Measurements from ENCODE around the gene CRK. TPM values are rescaled to one million over a fixed set of nuclear protein-coding genes. Genes with fewer than 3 reads are reported as not detected.
A peak's percentile ranks its signal among the peaks of the same experiment; 100 is the strongest.

Gene CRK
- polyA plus RNA-seq, 3 donors, result 22.3 to 28.0 (median 26.5) TPM

DNA sequence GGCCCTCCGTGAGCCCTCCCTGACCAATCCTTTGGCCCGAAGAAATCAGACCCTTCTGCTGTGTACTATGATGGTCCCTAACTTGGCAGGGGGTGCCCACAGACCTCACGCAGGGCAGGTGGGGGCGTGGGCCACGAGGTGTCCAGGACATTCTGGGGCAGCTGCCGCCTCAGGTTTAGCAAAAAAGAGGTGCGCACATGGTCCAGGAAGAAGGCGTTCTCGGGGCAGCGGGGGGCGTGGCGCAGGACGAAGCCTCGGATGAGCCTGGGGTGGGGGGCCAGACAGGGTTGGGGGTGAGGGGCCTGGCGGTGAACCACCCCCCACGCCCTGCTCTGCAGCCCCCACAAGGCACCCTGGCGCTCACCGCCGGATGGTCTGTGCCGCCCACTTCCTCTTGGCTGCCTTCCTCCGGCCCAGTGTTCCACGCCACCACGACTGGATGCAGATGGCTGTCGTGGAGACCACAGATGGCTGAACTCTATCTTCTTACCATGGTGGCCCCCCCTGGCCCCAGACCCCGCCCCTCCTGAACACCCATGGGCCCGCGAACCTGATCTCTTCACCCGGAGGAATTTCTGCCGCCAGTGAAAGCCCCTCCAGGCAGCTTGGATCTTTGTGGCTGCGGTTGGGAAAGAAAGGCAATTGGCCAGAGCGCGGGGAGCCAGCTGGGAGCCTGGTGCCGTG lies 14.2 kb upstream of the CRK start:
- Mint-ChIP-seq H3K4me3 (peak overlapping the region in 1 of 2 donors; percentile 35), H3K9me3 (peaks cover 0 to 10% (median 8%) of the 10 kb centered on the region in 7 donors), H3K27me3 (ENCODE audit: low read depth in 3 of 3) (peaks cover 30 to 72% (median 50%) of the 10 kb centered on the region in 3 donors), H3K4me1 (peaks cover 30% of the 10 kb centered on the region), H3K36me3 (peaks cover 18 to 19% of the 10 kb centered on the region in 2 donors), H3K27ac (peak overlapping the region in 1 of 7 donors; percentile 55)
- no peak overlapping the region for H2AFZ ChIP-seq (ENCODE audit: insufficient read depth, low read depth, low read length, poor library complexity, severe bottlenecking)
- no peaks in the 10 kb centered on the region for H3K79me2 ChIP-seq (ENCODE audit: insufficient read depth, low read length)
- no peak overlapping the region for H3K9ac ChIP-seq (ENCODE audit: insufficient read depth, low read length, poor library complexity, severe bottlenecking)
- peaks cover 0 to 47% of the 10 kb centered on the region in 2 donors for H3K27me3 ChIP-seq (ENCODE audit: control insufficient read depth in 2 of 2, insufficient read depth in 2 of 2, low read length in 2 of 2)
- H3K36me3 ChIP-seq (replicated peaks in 1 of 2; ENCODE audit: control insufficient read depth in 1 of 2, insufficient read depth in 2 of 2, low read length in 2 of 2), result no peaks in the 10 kb centered on the region
- TF ChIP-seq, protein P1, sequence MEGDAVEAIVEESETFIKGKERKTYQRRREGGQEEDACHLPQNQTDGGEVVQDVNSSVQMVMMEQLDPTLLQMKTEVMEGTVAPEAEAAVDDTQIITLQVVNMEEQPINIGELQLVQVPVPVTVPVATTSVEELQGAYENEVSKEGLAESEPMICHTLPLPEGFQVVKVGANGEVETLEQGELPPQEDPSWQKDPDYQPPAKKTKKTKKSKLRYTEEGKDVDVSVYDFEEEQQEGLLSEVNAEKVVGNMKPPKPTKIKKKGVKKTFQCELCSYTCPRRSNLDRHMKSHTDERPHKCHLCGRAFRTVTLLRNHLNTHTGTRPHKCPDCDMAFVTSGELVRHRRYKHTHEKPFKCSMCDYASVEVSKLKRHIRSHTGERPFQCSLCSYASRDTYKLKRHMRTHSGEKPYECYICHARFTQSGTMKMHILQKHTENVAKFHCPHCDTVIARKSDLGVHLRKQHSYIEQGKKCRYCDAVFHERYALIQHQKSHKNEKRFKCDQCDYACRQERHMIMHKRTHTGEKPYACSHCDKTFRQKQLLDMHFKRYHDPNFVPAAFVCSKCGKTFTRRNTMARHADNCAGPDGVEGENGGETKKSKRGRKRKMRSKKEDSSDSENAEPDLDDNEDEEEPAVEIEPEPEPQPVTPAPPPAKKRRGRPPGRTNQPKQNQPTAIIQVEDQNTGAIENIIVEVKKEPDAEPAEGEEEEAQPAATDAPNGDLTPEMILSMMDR (IDR thresholded peaks at IDR 0.05), result no peak
- no peak overlapping the region for H3K27ac ChIP-seq (ENCODE audit: low read depth in 1 of 2, low read length in 2 of 2)
- WGBS (ENCODE audit: insufficient coverage), result 40% methylated on average over 22 of the region's 33 CpGs
- peaks cover 0 to 7% of the 10 kb centered on the region in 2 donors for H3K9me3 ChIP-seq (replicated peaks in 1 of 2; ENCODE audit: control insufficient read depth in 1 of 2, insufficient read depth in 1 of 2, low read length in 2 of 2)
- H3K4me2 ChIP-seq (replicated peaks; ENCODE audit: extremely low read depth, low read length, poor library complexity, severe bottlenecking), result no peak overlapping the region
- no peak for DNase-seq
- H3K4me1 ChIP-seq (ENCODE audit: control insufficient read depth in 1 of 2, insufficient read depth in 2 of 2, low read length in 2 of 2), result peaks cover 27 to 28% of the 10 kb centered on the region in 2 donors
- intact Hi-C loops (cut with micrococcal nuclease), result no loop called here
- peaks cover 9% of the 10 kb centered on the region for H4K20me1 ChIP-seq (ENCODE audit: insufficient read depth, low read length)
- no peak overlapping the region for H3K4me3 ChIP-seq (replicated peaks in 1 of 3; ENCODE audit: low read depth in 2 of 3, low read length in 3 of 3)

DNA sequence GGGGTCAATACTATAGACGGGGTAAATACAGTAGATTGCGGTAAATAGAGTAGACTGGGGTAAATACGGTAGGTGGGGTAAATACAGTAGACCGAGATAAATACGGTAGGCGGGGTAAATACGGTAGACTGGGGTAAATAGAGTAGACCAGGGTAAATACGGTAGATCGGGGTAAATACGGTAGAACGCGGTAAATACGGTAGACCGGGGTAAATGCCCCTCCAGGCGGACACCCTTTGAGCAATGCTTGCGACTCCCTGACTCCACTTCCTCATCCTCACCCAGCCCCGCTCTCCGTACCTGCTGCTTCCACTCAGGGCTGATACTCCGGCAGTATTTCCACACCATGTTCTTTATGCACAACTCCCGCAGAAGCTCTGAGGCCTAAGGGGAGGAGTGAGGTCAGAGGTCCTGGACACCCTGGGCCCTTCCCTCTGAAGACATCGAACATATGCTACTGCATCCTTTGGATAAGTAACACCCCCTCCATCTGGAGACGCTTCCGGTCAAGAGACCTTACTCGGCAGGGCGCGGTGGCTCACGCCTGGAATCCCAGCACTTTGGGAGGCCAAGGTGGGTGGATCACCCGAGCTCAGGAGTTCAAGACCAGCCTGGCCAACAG lies 13.3 kb upstream of the CRK start:
- peaks cover 9% of the 10 kb centered on the region for H4K20me1 ChIP-seq (ENCODE audit: insufficient read depth, low read length)
- intact Hi-C loops (cut with micrococcal nuclease), result no loop called here
- peaks cover 33% of the 10 kb centered on the region for H3K4me1 Mint-ChIP-seq
- H3K9me3 ChIP-seq (replicated peaks in 1 of 2; ENCODE audit: control insufficient read depth in 1 of 2, insufficient read depth in 1 of 2, low read length in 2 of 2), result peaks cover 0 to 7% of the 10 kb centered on the region in 2 donors
- H3K36me3 ChIP-seq (replicated peaks in 1 of 2; ENCODE audit: control insufficient read depth in 1 of 2, insufficient read depth in 2 of 2, low read length in 2 of 2), result no peaks in the 10 kb centered on the region
- no peak overlapping the region for H3K4me3 Mint-ChIP-seq
- H2AFZ ChIP-seq (ENCODE audit: insufficient read depth, low read depth, low read length, poor library complexity, severe bottlenecking), result no peak overlapping the region
- TF ChIP-seq, protein P1 (IDR thresholded peaks at IDR 0.05), result no peak
- H3K9me3 Mint-ChIP-seq, result peaks cover 0 to 12% (median 8%) of the 10 kb centered on the region in 7 donors
- peak overlapping the region in 1 of 7 donors; percentile 90 for H3K27ac Mint-ChIP-seq
- H3K4me1 ChIP-seq (ENCODE audit: control insufficient read depth in 1 of 2, insufficient read depth in 2 of 2, low read length in 2 of 2), result peaks cover 28 to 33% of the 10 kb centered on the region in 2 donors
- H3K79me2 ChIP-seq (ENCODE audit: insufficient read depth, low read length), result no peaks in the 10 kb centered on the region
- H3K27me3 Mint-ChIP-seq (ENCODE audit: low read depth in 3 of 3), result peaks cover 37 to 78% (median 59%) of the 10 kb centered on the region in 3 donors
- H3K4me2 ChIP-seq (replicated peaks; ENCODE audit: extremely low read depth, low read length, poor library complexity, severe bottlenecking), result no peak overlapping the region
- 91% methylated on average over 23 of the region's 28 CpGs for WGBS (ENCODE audit: insufficient coverage)
- H3K9ac ChIP-seq (ENCODE audit: insufficient read depth, low read length, poor library complexity, severe bottlenecking), result no peak overlapping the region
- H3K36me3 Mint-ChIP-seq, result peaks cover 18 to 19% of the 10 kb centered on the region in 2 donors
- H3K4me3 ChIP-seq (replicated peaks in 1 of 3; ENCODE audit: low read depth in 2 of 3, low read length in 3 of 3), result no peak overlapping the region
- H3K27ac ChIP-seq (ENCODE audit: low read depth in 1 of 2, low read length in 2 of 2), result no peak overlapping the region
- DNase-seq, result no peak
- H3K27me3 ChIP-seq (ENCODE audit: control insufficient read depth in 2 of 2, insufficient read depth in 2 of 2, low read length in 2 of 2), result peaks cover 0 to 56% of the 10 kb centered on the region in 2 donors
